GM21515 (cell line): ENCODE measurements around the gene SERINC1.
A peak's percentile ranks its signal among the peaks of the same experiment; 100 is the strongest.

Experiments used
- ATAC-seq: cut with Tn5 transposase; IDR thresholded peaks from one replicate; pipeline ENCODE4 v1.9.1; 2021; ENCODE audit not compliant: unreplicated experiment

Gene SERINC1

DNA sequence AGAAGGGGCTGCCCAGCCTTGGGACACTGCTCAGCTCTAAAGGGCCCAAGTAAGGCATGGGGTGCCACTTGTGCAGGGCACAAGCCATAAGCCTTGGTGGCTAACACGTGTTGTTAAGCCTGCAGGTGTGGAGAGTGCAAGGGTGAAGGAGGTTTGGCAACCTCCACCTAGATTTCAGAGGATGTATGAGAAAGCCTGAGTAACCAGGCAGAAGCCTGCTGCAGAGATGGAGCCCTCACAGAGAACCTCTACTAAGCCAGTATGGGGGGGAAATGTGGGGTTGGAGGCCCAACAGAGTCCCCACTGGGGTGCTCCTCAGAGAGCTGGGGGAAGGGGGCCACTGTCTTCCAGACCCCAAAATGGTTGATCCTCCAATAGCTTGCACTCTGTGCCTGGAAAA is 32.6 kb downstream of the SERINC1 start:
- ATAC-seq = no peak

DNA sequence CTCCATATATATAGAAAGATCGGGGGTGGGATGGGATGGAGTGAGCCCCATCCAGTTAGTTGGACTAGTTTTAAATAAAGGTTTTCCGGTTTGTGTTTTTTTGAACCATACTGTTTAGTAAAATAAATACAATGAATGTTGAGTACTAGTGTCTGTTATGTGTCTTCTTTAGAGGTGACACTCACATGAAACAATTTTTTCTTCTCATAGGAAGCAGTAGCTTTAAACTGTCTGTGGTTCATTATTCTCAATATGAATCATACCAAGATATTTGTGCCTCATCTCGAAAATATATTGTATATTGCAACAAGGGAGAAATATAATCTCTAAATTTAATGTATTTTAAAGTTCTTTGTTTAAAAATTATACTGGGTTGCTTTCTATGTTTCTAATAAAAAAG is 38.8 kb downstream of the SERINC1 start:
- peak; percentile 68 for ATAC-seq

DNA sequence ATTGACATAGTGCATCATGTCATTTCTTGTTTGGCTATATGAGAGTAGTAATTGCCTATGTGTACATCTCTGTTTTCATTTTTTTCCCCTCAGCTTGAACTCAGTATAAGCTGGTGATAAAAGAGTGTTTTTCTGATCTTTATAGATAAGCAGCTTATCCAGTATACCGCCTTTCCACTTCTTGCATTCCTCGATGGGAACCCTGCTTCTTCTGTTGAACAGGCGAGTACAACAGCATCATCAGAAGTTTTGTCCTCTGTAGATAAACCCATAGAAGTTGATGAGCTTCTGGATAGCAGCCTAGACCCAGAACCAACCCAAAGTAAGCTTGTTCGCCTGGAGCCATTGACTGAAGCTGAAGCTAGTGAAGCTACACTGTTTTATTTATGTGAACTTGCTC is 39.8 kb downstream of the SERINC1 start:
- no peak for ATAC-seq

DNA sequence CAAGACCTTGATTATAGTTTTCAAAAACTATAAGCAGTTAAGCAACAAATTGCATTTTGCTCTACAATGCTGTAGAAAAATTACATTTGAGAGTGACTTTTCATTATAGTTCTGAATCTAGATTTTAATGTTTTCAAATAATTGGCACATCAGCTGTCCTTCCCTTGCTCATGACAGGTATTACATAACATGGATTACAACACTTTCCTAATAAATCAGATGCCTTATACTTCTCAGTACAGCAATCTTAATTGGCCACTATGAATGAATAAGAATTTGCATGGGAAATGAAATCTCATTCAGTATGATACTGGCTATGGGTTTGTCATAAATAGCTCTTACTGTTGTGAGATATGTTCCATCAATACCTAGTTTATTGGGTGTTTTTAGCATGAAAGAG is 42.3 kb downstream of the SERINC1 start:
- ATAC-seq = no peak

- no peak for ATAC-seq
Observed at GRCh38 chr6:122428781-122429180, 42.8 kb downstream of the SERINC1 start.

DNA sequence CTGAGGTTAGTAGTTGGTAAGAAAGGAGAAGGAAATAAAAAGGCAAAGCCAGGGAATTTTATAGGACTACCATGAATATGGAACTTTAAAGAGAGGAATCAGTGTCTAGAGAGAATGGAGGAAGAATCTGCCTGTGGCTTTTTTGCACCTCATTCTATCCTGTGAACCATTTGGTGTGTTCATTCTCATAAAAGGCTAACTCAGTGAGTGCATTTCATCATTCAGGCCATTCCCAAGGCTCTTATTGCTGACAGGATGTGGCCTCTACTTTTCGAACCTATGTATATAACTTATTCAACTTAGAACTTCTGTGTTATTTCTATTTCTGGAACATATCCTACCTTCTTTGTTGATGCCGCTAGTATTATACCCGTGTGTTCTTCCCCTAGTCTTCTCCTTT is 45.0 kb downstream of the SERINC1 start:
- ATAC-seq = no peak

- ATAC-seq = no peak
Observed at GRCh38 chr6:122423734-122424133, 47.9 kb downstream of the SERINC1 start.

DNA sequence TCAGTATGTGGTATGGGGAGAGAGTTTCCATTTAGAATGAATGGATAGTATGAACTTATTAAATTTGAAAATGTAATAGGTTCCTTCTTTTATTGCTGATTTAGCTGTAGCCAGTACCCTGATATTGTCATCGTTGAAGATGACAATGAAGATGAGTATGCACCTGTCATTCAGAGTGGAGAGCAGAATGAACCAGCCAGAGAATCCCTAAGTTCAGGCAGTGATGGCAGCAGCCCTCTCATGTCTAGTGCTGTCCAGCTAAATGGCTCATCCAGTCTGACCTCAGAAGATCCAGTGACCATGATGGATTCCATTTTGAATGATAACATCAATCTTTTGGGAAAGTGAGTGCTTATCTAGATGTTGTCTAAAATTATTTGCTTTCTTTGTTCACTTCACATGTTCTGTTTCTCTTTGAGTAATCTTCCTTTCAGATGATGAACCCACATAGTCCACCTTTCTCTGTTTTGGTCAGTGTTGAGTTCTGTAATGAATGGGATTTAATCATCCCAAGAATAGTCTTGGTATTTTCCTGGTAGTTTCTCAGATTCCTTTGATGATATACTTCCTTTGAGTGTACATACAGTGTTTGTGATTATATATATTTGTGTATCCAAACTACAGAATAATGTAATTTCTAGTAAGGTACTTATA is 48.9 kb downstream of the SERINC1 start:
- peak; percentile 90 for ATAC-seq

- ATAC-seq = no peak
Observed at GRCh38 chr6:122422003-122422402, 49.6 kb downstream of the SERINC1 start.

DNA sequence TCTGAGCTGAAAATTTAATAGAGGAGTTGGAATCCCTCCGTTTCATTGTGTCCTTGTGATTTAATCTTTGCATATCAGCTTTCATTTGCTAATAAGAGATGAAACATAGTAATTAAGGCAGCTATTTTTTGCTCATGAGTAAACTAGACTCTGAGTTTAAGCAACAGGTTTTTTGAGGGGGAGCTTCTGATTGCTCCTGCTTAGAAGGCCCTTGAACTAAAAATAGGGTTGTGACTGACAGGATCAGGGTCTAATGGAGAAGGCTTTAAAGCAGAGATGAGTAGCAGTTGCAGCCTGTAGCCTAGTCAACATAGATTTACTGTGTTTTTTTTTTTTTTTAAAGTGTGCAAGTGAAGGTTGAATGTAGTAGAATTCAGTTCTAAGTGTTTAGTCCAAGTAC is 54.8 kb downstream of the SERINC1 start:
- no peak for ATAC-seq

DNA sequence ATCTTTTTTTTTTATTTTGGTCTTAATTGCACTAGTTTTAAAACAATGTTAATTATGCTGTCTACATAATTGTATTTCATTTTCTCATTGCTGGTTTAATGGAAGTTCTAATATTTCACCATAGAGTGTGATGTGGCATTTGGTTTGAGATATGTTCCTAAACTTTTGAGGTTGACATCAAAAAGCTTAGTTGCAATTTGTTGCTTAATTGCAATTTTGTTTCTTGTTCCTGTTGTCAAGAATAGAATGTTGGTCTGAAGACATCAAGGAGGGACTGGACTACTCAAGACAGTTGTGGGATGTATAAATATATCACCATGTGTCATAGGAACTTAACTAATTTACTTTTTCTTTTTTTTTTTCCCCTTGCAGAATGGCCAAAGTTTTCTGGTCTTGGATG is 59.6 kb downstream of the SERINC1 start:
- no peak for ATAC-seq

- ATAC-seq = no peak
Observed at GRCh38 chr6:122408702-122409458, 62.7 kb downstream of the SERINC1 start.

- no peak for ATAC-seq
Observed at GRCh38 chr6:122408240-122408639, 63.4 kb downstream of the SERINC1 start.

- no peak for ATAC-seq
Observed at GRCh38 chr6:122407712-122408111, 63.9 kb downstream of the SERINC1 start.

DNA sequence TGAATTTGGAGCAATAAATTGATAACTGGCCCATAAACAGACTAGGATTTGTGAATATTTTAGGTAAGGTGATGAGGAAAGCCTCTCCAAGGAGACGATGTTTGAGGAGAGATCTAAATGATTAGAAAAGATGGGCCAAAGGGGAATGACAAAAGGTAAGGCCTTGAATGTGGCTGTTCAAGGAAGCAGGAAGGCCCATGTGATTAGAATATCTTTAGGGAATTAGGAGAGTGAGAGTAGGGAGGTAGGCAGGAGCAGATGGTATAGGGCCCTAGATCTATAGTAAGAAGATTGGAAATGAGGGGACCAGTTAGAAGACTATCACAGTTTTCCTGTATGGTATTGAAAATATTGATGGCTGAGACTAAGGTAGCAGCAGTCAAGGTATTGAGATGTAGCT is 65.4 kb downstream of the SERINC1 start:
- no peak for ATAC-seq

DNA sequence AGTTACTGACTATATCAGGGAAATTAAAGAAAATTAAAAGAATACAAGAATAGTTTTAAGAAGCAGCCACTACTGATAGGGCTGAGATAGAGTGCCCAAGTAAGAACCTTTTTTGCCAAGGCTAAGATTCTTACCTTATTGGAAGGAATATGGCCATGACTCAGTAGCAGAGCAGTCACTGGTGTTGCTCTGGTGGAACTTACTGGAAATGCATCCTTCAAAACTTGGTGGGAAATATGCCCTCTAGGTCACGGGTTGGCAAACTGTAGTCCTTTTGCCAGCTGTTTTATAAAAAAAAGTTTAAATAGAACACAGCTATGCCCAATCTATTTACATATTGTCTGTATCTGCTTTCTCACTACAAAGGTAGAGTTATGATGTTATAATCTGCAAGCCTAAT is 66.2 kb downstream of the SERINC1 start:
- no peak for ATAC-seq

DNA sequence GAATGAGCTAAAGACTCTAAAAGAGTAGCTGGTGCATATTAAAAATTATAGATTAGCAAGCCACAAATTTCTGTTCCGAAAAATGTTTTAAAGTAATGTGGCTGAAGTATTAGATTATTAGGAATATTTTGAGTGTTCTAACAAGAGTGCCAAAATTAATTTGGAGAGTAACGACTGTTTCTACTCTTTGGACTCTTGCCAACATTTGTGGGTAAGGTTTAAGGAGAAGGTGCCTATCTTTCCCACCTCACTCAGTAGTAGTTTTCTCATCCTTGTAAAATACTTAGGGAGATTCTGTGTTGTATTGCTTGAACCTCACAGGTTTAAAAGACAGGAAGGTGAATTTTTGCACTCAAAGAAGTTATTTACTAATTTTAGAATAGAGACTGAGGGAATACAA is 67.2 kb downstream of the SERINC1 start:
- ATAC-seq = no peak

DNA sequence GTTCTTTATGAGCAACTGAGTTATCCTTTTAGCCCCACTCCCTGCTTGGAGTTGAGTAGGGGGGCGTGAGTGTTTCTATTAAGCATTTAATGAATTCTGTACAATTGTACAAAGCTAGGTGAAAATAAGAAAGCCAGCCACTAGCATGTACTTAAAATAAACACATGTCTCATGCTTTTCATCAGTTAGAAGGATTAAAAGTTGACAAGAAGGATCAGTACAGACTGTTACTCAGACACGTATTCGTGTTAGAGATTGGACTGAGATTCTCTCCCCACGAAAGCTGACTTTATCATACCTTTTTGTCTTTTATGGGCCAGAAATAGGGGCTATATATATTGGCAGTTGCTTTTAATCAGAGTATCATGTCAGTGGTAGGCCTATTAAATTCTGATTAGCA is 70.5 kb downstream of the SERINC1 start:
- ATAC-seq = no peak

DNA sequence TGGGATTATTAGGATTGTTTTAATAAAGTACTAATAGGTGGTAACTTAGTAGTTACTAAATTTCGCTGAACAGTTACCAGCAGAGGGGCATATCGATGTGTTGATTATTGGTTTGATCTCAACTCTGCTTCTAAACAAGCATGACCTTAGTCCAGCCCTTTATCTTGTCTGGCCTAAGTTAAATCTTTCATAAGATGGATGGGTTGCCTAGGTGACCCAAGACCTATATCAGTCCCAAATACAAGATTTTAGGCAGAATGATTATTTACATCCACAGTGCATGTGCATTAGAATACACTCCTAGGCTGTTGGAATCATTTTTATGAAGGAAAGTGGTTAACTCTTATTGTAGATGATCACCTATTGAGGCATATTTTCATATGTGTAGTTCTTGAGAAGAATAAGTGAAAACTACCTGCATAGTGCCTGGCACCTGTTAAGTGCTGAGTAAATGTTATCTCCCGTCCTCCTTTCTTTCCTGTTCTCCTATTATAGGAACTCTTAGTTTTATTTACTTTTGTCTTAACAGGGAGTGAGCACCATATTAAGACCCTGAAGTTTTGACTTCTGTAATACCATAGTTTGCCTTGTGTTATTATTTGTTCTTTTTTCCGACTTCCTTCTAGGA is 71.0 kb downstream of the SERINC1 start:
- no peak for ATAC-seq

DNA sequence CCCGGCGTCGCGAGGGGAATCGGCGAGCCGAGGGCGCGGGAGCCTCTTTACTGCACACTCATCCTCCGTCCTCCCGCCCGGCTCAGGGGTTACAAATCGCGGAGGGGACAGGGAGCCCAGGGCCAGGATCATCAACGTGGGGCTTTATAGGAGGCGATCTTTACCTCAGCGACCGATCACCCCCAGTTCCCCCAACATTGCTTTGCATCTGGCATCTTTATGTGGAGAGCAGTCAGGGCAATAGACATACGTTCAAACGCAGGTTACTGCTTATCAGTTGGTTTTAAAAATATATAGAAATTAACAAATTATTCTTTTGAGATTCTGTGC is 71.5 kb downstream of the SERINC1 start:
- ATAC-seq = peak; percentile 14

DNA sequence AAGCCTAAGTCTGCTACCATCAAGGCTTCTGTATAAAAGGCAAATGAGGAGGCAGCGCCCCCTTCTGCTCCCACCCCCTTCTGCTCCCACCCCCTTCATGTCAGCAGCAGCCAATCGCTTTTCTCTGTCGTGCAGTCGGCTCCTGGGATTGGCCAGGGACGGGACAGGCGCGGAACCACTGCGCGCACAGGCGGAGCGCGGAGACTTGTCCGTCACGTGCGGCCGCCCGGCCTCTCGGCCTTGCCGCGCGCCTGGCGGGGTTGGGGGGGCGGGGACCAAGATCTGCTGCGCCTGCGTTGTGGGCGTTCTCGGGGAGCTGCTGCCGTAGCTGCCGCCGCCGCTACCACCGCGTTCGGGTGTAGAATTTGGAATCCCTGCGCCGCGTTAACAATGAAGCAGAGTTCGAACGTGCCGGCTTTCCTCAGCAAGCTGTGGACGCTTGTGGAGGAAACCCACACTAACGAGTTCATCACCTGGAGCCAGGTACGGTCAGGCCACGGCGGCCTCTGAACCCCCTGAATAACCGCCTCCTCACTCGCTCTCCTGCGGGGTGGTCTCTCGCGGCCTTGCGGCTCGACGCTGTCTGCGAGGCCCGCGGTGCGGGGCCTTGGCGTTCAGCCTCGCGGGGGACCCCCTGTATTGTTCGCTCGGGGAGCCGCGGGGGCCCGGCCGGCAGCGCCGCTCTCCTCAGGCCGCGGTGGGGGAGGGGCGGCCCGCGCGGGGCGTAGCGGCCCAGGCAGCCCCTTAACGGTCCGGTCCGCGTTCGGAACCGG is 72.1 kb downstream of the SERINC1 start, which contains the start of gene HSF2:
Gene HSF2, plus strand, starts transcription at position 305 of the 773 bp plus-strand sequence. Its CDS starts 86 bp downstream, at position 391.
- ATAC-seq = peak; percentile 99

DNA sequence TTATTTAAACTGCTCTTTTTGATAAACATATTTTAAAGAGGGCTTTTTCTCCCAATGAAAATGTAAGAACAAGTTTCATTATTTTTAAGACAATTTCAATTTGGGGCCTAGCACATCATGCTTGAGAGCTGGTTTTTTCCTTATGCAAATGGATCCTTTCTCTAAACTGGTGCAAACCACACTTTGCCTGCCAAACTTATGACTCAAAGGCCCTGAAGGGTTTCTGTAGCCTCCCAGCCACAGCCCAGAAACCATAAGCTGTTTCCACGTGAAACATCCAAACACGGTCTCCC is 72.6 kb downstream of the SERINC1 start:
- ATAC-seq = no peak
